Mesenchymal stem cell (in vitro differentiated cells and primary cell): ENCODE measurements around the gene ATP10D.

Source experiments
- DNase-seq: peaks from one replicate; pipeline ENCODE4 v3.0.0-alpha.2; 2013
- H2AFZ ChIP-seq: one replicate; pipeline ENCODE4 v1.6.1; 2013; ENCODE audit warnings: low read depth, mild to moderate bottlenecking, control low read depth, inconsistent platforms, low read length, moderate library complexity
- H2AK5ac ChIP-seq: 2 replicates; pipeline ENCODE4 v1.6.1; 2013; ENCODE audit warnings: low read length, moderate library complexity, mild to moderate bottlenecking, inconsistent platforms; ENCODE audit not compliant: severe bottlenecking
- H2BK120ac ChIP-seq: one replicate; pipeline ENCODE4 v1.6.1; 2013; ENCODE audit warnings: low read depth, mild to moderate bottlenecking, inconsistent platforms, low read length, moderate library complexity
- H2BK12ac ChIP-seq, 2 experiments: one replicate each; pipeline ENCODE4 v1.6.1; 2013; ENCODE audit warnings: inconsistent platforms in 2 of 2, low read length in 2 of 2, mild to moderate bottlenecking in 2 of 2, moderate library complexity in 2 of 2, control low read depth in 1 of 2
- H2BK15ac ChIP-seq: one replicate; pipeline ENCODE4 v1.6.1; 2013; ENCODE audit warnings: mild to moderate bottlenecking, low read depth, inconsistent platforms; ENCODE audit not compliant: poor library complexity, severe bottlenecking
- H2BK5ac ChIP-seq: 2 replicates; pipeline ENCODE4 v1.6.1; 2013; ENCODE audit warnings: low read depth, mild to moderate bottlenecking, low read length, control low read depth, inconsistent platforms; ENCODE audit not compliant: poor library complexity, severe bottlenecking
- H3K14ac ChIP-seq, 2 experiments: one replicate each; pipeline ENCODE4 v1.6.1; 2013; ENCODE audit warnings: inconsistent platforms in 2 of 2, low read length in 2 of 2, control low read depth in 1 of 2, mild to moderate bottlenecking in 1 of 2, moderate library complexity in 1 of 2
- H3K18ac ChIP-seq, 2 experiments: one replicate each; pipeline ENCODE4 v1.6.1; 2013; ENCODE audit warnings: inconsistent platforms in 2 of 2, low read length in 2 of 2, control low read depth in 1 of 2, low read depth in 1 of 2, mild to moderate bottlenecking in 1 of 2
- H3K23ac ChIP-seq, 2 experiments: one replicate each; pipeline ENCODE4 v1.6.1; 2013; ENCODE audit warnings: inconsistent platforms in 2 of 2, low read length in 2 of 2, mild to moderate bottlenecking in 2 of 2, moderate library complexity in 2 of 2, control low read depth in 1 of 2
- H3K27ac ChIP-seq: 2 replicates; pipeline ENCODE4 v1.5.1; 2013; ENCODE audit warnings: mild to moderate bottlenecking, moderate library complexity, low read length, control low read depth, inconsistent platforms; ENCODE audit not compliant: poor library complexity, severe bottlenecking
- H3K27me3 ChIP-seq, 2 experiments: 2 replicates each; pipeline versions ENCODE4 v1.6.1 to v1.7.0; 2013; ENCODE audit warnings: low read length in 2 of 2, mild to moderate bottlenecking in 2 of 2, moderate library complexity in 2 of 2, control low read depth in 1 of 2, inconsistent platforms in 1 of 2; ENCODE audit not compliant: control insufficient read depth in 1 of 2, insufficient read depth in 1 of 2
- H3K36me3 ChIP-seq, 2 experiments: 2 replicates each; pipeline versions ENCODE4 v1.6.1 to v1.7.0; 2013; ENCODE audit warnings: low read length in 2 of 2, control low read depth in 1 of 2, inconsistent platforms in 1 of 2, low read depth in 1 of 2, mild to moderate bottlenecking in 1 of 2; ENCODE audit not compliant: insufficient read depth in 2 of 2, control insufficient read depth in 1 of 2
- H3K4ac ChIP-seq, 2 experiments: one replicate each; pipeline ENCODE4 v1.6.1; 2013; ENCODE audit warnings: inconsistent platforms in 2 of 2, low read length in 2 of 2, mild to moderate bottlenecking in 2 of 2, moderate library complexity in 2 of 2, control low read depth in 1 of 2, low read depth in 1 of 2
- H3K4me1 ChIP-seq: 2 replicates; pipeline ENCODE4 v1.6.1; 2013; ENCODE audit warnings: low read depth, low read length, control low read depth; ENCODE audit not compliant: control insufficient read depth, insufficient read depth
- H3K4me2 ChIP-seq: 2 replicates; pipeline ENCODE4 v1.6.1; 2013; ENCODE audit warnings: low read length, mild to moderate bottlenecking, inconsistent platforms; ENCODE audit not compliant: poor library complexity, severe bottlenecking
- H3K4me3 ChIP-seq, 2 experiments: 2 replicates each; pipeline versions ENCODE4 v1.5.1 to v1.7.0; 2013; ENCODE audit warnings: low read length in 2 of 2, mild to moderate bottlenecking in 2 of 2, control low read depth in 1 of 2, low read depth in 1 of 2; ENCODE audit not compliant: insufficient read depth in 1 of 2
- H3K79me1 ChIP-seq: replicated peaks from 2 replicates; pipeline ENCODE4 v1.6.1; 2013; ENCODE audit warnings: mild to moderate bottlenecking, control low read depth, low read length, inconsistent platforms; ENCODE audit not compliant: poor library complexity, severe bottlenecking
- H3K9ac ChIP-seq: 2 replicates; pipeline ENCODE4 v1.7.0; 2013; ENCODE audit warnings: mild to moderate bottlenecking, low read length, moderate library complexity
- H3K9me3 ChIP-seq: 2 replicates; pipeline ENCODE4 v1.7.0; 2013; ENCODE audit warnings: mild to moderate bottlenecking, low read length; ENCODE audit not compliant: control insufficient read depth
- H4K8ac ChIP-seq: one replicate; pipeline ENCODE4 v1.6.1; 2013; ENCODE audit warnings: inconsistent platforms, mild to moderate bottlenecking, low read length, moderate library complexity
- H4K91ac ChIP-seq: one replicate; pipeline ENCODE4 v1.6.1; 2013; ENCODE audit warnings: mild to moderate bottlenecking, low read length, inconsistent platforms
- WGBS: methylation state at CpG from one replicate; pipeline ENCODE4 v1.1.7; 2013; ENCODE audit warnings: mixed read lengths; 5-methylcytosine and 5-hydroxymethylcytosine counted together

The ATP10D gene

DNA sequence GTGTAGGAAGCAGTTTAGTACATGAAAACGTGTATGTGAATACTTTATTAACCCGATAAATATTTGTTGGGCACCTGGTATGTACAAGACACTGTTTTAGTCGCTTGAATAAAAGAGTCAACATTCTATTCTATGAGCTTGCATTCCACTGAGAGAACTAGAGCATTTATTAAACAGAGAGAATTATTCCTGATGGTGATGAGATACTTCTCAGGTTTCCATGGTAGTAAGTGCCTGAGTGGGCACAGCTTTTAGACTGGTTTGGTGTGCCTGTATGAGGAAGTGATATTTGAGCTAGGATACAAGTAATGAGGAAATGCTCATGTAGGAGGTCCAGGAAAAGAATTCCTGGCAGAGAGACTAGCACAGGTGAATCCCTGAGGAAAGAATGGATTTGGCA lies 94.2 kb downstream of the ATP10D start:
- H3K79me1 ChIP-seq, result no peaks in the 10 kb centered on the region
- no peaks in the 10 kb centered on the region for H3K27me3 ChIP-seq
- H3K9me3 ChIP-seq, result no peaks in the 10 kb centered on the region
- no peak overlapping the region for H2BK5ac ChIP-seq
- no peak overlapping the region for H2AK5ac ChIP-seq
- no peak for DNase-seq
- H2AFZ ChIP-seq, result no peak overlapping the region
- WGBS, result 100% methylated on average over 3 of the region's 3 CpGs
- no peak overlapping the region for H3K4me3 ChIP-seq
- H4K8ac ChIP-seq, result no peak overlapping the region
- peaks cover 15 to 91% of the 10 kb centered on the region in 2 experiments for H3K36me3 ChIP-seq
- no peak overlapping the region for H3K4me2 ChIP-seq
- H3K23ac ChIP-seq, result no peak overlapping the region
- no peak overlapping the region for H2BK15ac ChIP-seq
- no peak overlapping the region for H2BK120ac ChIP-seq
- no peak overlapping the region for H3K18ac ChIP-seq
- no peak overlapping the region for H4K91ac ChIP-seq
- H3K9ac ChIP-seq, result no peak overlapping the region
- H3K27ac ChIP-seq, result no peak overlapping the region
- H3K14ac ChIP-seq, result no peak overlapping the region
- no peak overlapping the region for H2BK12ac ChIP-seq
- H3K4me1 ChIP-seq, result no peaks in the 10 kb centered on the region
- H3K4ac ChIP-seq, result no peak overlapping the region

GRCh38 chr4:47590325-47590724 lies 105.2 kb downstream of the ATP10D start:
- no peak overlapping the region for H3K27ac ChIP-seq
- no peak overlapping the region for H3K14ac ChIP-seq
- no peak overlapping the region for H3K9ac ChIP-seq
- H2BK15ac ChIP-seq, result no peak overlapping the region
- no peak overlapping the region for H3K4ac ChIP-seq
- H2AK5ac ChIP-seq, result no peak overlapping the region
- DNase-seq, result no peak
- no peak overlapping the region for H2BK12ac ChIP-seq
- no peak overlapping the region for H3K4me3 ChIP-seq
- no peak overlapping the region for H3K23ac ChIP-seq
- H4K8ac ChIP-seq, result no peak overlapping the region
- no peaks in the 10 kb centered on the region for H3K79me1 ChIP-seq
- H3K9me3 ChIP-seq, result peaks cover 27% of the 10 kb centered on the region
- no peak overlapping the region for H3K4me2 ChIP-seq
- H3K4me1 ChIP-seq, result no peaks in the 10 kb centered on the region
- no peak overlapping the region for H2BK120ac ChIP-seq
- H4K91ac ChIP-seq, result no peak overlapping the region
- H3K18ac ChIP-seq, result no peak overlapping the region
- WGBS, result 100% methylated on average over 1 of the region's 1 CpG
- H2BK5ac ChIP-seq, result no peak overlapping the region
- no peaks in the 10 kb centered on the region for H3K27me3 ChIP-seq
- no peak overlapping the region for H2AFZ ChIP-seq
- H3K36me3 ChIP-seq, result peaks cover 4 to 75% of the 10 kb centered on the region in 2 experiments

DNA sequence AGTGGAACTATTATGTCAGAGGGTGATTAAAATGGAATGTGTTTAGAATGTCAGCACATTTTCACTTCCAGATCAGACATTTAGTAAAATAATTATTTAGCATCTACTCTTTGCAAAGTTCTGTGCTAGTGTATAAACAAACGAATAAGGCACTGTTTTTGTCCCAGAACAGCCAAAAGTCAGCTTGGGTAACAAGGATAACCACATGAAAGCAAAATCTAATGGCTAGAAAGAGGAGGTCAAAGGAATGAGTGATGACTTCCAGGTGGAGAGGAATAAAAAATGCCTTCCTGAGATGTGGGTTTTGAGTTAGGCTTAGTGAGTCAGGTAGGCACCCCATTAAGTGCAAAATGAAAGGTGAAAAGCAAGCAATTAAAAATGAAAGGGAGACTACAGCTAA lies 112.6 kb downstream of the ATP10D start:
- Histone ChIP-seq H2BK12ac (no peak overlapping the region), H2BK15ac (no peak overlapping the region), H3K4me2 (no peak overlapping the region), H2AK5ac (no peak overlapping the region), H3K14ac (no peak overlapping the region), H3K4me3 (no peak overlapping the region), H3K9me3 (no peaks in the 10 kb centered on the region), H3K36me3 (peaks cover 2 to 3% of the 10 kb centered on the region in 2 experiments), H3K4ac (no peak overlapping the region), H2AFZ (no peak overlapping the region), H3K79me1 (no peaks in the 10 kb centered on the region), H3K27me3 (no peaks in the 10 kb centered on the region), H3K23ac (no peak overlapping the region), H2BK5ac (no peak overlapping the region), H3K9ac (no peak overlapping the region), H3K4me1 (peaks cover 2% of the 10 kb centered on the region), H3K27ac (no peak overlapping the region), H2BK120ac (no peak overlapping the region), H4K8ac (no peak overlapping the region), H3K18ac (no peak overlapping the region), H4K91ac (no peak overlapping the region)
- no peak for DNase-seq
- WGBS, result 85% methylated on average over 1 of the region's 1 CpG

- Histone ChIP-seq H2BK15ac (no peak overlapping the region), H3K9ac (no peak overlapping the region), H4K8ac (no peak overlapping the region), H3K4me1 (peaks cover 2% of the 10 kb centered on the region), H3K4me3 (no peak overlapping the region), H3K4me2 (no peak overlapping the region), H3K14ac (no peak overlapping the region), H2BK120ac (no peak overlapping the region), H3K18ac (no peak overlapping the region), H2AK5ac (no peak overlapping the region), H2BK5ac (no peak overlapping the region), H3K9me3 (no peaks in the 10 kb centered on the region), H4K91ac (no peak overlapping the region), H2AFZ (no peak overlapping the region), H3K4ac (no peak overlapping the region), H3K79me1 (no peaks in the 10 kb centered on the region), H3K27ac (no peak overlapping the region), H3K23ac (no peak overlapping the region), H2BK12ac (no peak overlapping the region), H3K36me3 (peaks cover 0 to 3% of the 10 kb centered on the region in 2 experiments), H3K27me3 (no peaks in the 10 kb centered on the region)
- WGBS, result 84% methylated on average over 1 of the region's 1 CpG
- no peak for DNase-seq
Measured at GRCh38 chr4:47598320-47598719, 113.2 kb downstream of the ATP10D start.
